ENCODE measurements around the gene PLEKHA1.

DNA sequence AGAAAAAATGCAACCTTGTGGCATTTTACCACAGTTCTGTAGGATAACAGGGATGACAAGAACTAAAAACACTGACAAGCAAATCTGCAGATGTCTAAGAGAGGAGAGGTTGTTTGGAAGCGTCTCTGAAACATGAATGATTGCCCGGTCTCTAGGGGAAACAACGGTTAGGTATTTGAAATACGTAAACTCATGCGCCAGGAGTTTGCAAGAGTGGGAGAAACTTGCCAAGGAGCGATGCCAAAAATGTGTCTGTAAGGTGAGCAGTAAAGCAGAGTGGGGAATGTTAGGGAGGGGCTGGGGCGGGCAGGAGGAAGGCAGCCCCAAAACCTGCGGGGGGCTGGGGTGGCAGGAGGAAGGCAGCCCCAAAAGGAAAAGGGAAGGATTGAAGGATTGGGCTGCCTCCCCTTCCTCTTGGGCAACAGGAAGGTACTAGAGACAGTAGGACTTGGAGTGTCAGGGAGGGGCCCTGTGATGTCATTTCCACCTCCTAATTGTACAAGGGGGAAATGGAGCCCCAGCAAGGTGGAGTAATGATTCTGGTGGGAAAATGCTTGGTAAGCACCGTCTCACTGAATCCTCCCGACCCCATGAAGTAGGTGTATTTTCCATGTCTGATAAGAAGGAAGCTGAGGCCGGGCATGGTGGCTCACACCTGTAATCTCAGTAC lies 33.2 kb upstream of the PLEKHA1 start:
- TF ChIP-seq, protein P1, sequence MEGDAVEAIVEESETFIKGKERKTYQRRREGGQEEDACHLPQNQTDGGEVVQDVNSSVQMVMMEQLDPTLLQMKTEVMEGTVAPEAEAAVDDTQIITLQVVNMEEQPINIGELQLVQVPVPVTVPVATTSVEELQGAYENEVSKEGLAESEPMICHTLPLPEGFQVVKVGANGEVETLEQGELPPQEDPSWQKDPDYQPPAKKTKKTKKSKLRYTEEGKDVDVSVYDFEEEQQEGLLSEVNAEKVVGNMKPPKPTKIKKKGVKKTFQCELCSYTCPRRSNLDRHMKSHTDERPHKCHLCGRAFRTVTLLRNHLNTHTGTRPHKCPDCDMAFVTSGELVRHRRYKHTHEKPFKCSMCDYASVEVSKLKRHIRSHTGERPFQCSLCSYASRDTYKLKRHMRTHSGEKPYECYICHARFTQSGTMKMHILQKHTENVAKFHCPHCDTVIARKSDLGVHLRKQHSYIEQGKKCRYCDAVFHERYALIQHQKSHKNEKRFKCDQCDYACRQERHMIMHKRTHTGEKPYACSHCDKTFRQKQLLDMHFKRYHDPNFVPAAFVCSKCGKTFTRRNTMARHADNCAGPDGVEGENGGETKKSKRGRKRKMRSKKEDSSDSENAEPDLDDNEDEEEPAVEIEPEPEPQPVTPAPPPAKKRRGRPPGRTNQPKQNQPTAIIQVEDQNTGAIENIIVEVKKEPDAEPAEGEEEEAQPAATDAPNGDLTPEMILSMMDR (IDR thresholded peaks at IDR 0.05; ENCODE audit: insufficient read depth, low read length), result no peak
- TF ChIP-seq POLR2AphosphoS5 (IDR thresholded peaks at IDR 0.05; ENCODE audit: low read depth), result no peak

Measured in HL-60 (cell line).